Astrocyte (in vitro differentiated cells and primary cell): ENCODE results near the gene TBC1D5. TPM values are rescaled to one million over a fixed set of nuclear protein-coding genes. Genes with fewer than 3 reads are reported as not detected.

Experiments used
- DNase-seq: peaks from one replicate; pipeline ENCODE4 v3.0.0-alpha.2; 2010; ENCODE audit warnings: low read depth
- FAIRE-seq: peaks from 2 replicates; lab custom pipeline; 2011; peaks lifted over from hg19 to GRCh38; lab: Jason Lieb, UNC
- H2AFZ ChIP-seq: 2 replicates; pipeline ENCODE4 v1.6.0; 2012; ENCODE audit warnings: low read depth, low read length, inconsistent platforms
- H3K27ac ChIP-seq: 2 replicates; pipeline ENCODE4 v1.5.1; 2011; ENCODE audit warnings: low read depth, low read length, inconsistent platforms
- H3K27me3 ChIP-seq: 2 replicates; pipeline ENCODE4 v1.6.0; 2011; ENCODE audit warnings: low read length, inconsistent platforms; ENCODE audit not compliant: insufficient read depth
- H3K36me3 ChIP-seq: 2 replicates; pipeline ENCODE4 v1.5.1; 2011; ENCODE audit warnings: low read length, inconsistent platforms; ENCODE audit not compliant: insufficient read depth
- H3K4me1 ChIP-seq: 2 replicates; pipeline ENCODE4 v1.5.1; 2011; ENCODE audit warnings: low read length, inconsistent platforms; ENCODE audit not compliant: insufficient read depth
- H3K4me2 ChIP-seq: 2 replicates; pipeline ENCODE4 v1.6.0; 2012; ENCODE audit warnings: low read length, inconsistent platforms
- H3K4me3 ChIP-seq: 2 replicates; pipeline ENCODE4 v1.5.1; 2011; ENCODE audit warnings: low read depth, mild to moderate bottlenecking, low read length, inconsistent platforms; ENCODE audit not compliant: insufficient read depth
- H3K79me2 ChIP-seq: 2 replicates; pipeline ENCODE4 v1.6.0; 2012; ENCODE audit warnings: mild to moderate bottlenecking, low read length, inconsistent platforms; ENCODE audit not compliant: insufficient read depth
- H3K9ac ChIP-seq: 2 replicates; pipeline ENCODE4 v1.6.0; 2012; ENCODE audit warnings: mild to moderate bottlenecking, low read length, inconsistent platforms
- H3K9me3 ChIP-seq: 2 replicates; pipeline ENCODE4 v1.5.1; 2012; ENCODE audit warnings: low read depth, mild to moderate bottlenecking, low read length, inconsistent platforms; ENCODE audit not compliant: insufficient read depth
- H4K20me1 ChIP-seq: 2 replicates; pipeline ENCODE4 v1.6.0; 2012; ENCODE audit warnings: low read length, inconsistent platforms; ENCODE audit not compliant: insufficient read depth
- H3K27ac Mint-ChIP-seq: one replicate; pipeline ENCODE4 v1.8.0; 2021; ENCODE audit warnings: mild to moderate bottlenecking, mixed read lengths; ENCODE audit not compliant: unreplicated experiment
- H3K27me3 Mint-ChIP-seq: one replicate; pipeline ENCODE4 v1.8.0; 2021; ENCODE audit warnings: low read depth, mixed read lengths; ENCODE audit not compliant: unreplicated experiment
- H3K36me3 Mint-ChIP-seq: one replicate; pipeline ENCODE4 v1.8.0; 2021; ENCODE audit warnings: low read depth, mixed read lengths; ENCODE audit not compliant: unreplicated experiment
- H3K4me1 Mint-ChIP-seq: one replicate; pipeline ENCODE4 v1.8.0; 2021; ENCODE audit warnings: low read depth, mixed read lengths; ENCODE audit not compliant: unreplicated experiment
- H3K4me3 Mint-ChIP-seq: one replicate; pipeline ENCODE4 v1.8.0; 2021; ENCODE audit warnings: mild to moderate bottlenecking, moderate library complexity, mixed read lengths; ENCODE audit not compliant: unreplicated experiment
- H3K9me3 Mint-ChIP-seq: one replicate; pipeline ENCODE4 v1.8.0; 2021; ENCODE audit warnings: mild to moderate bottlenecking, mixed read lengths; ENCODE audit not compliant: unreplicated experiment
- CTCF ChIP-seq: IDR thresholded peaks from 2 replicates; pipeline ENCODE4 v1.5.1; 2011; ENCODE audit warnings: low read depth, mild to moderate bottlenecking, inconsistent platforms, low read length, moderate library complexity; ENCODE audit not compliant: insufficient read depth
- EZH2 ChIP-seq: IDR thresholded peaks from 2 replicates; pipeline ENCODE4 v1.6.1; 2012; ENCODE audit warnings: mild to moderate bottlenecking, low read length, inconsistent platforms; ENCODE audit not compliant: insufficient read depth
- total RNA-seq: library from RNA; stranded (reverse); gene quantifications from 2 replicates; pipeline ENCODE4 v1.2.1, GENCODE V29; 2021

TBC1D5 gene
- total RNA-seq, 1 donor from 2014 or later: 23.0 TPM

- Histone ChIP-seq H3K79me2 (no peaks in the 10 kb centered on the region), H3K9me3 (no peaks in the 10 kb centered on the region), H4K20me1 (no peaks in the 10 kb centered on the region), H3K9ac (no peak overlapping the region), H2AFZ (no peak overlapping the region), H3K27ac (no peak overlapping the region), H3K4me2 (no peak overlapping the region), H3K36me3 (no peaks in the 10 kb centered on the region), H3K27me3 (no peaks in the 10 kb centered on the region), H3K4me1 (no peaks in the 10 kb centered on the region), H3K4me3 (no peak overlapping the region)
- no peak overlapping the region for H3K4me3 Mint-ChIP-seq
- TF ChIP-seq EZH2 (no peak), CTCF (no peak)
- no peaks in the 10 kb centered on the region for H3K4me1 Mint-ChIP-seq
- H3K27ac Mint-ChIP-seq: no peak overlapping the region
- no peaks in the 10 kb centered on the region for H3K27me3 Mint-ChIP-seq
- no peak for FAIRE-seq
- peaks cover 2% of the 10 kb centered on the region for H3K9me3 Mint-ChIP-seq
- H3K36me3 Mint-ChIP-seq: no peaks in the 10 kb centered on the region
- no peak for DNase-seq
These were observed 576.1 kb downstream of the TBC1D5 start for GRCh38 chr3:17166369-17166768.

- H3K4me3 ChIP-seq: no peak overlapping the region
- H3K9me3 Mint-ChIP-seq: peaks cover 2% of the 10 kb centered on the region
- no peaks in the 10 kb centered on the region for H3K79me2 ChIP-seq
- H3K4me2 ChIP-seq: no peak overlapping the region
- no peak overlapping the region for H3K27ac ChIP-seq
- H3K4me1 ChIP-seq: peaks cover 18% of the 10 kb centered on the region
- peaks cover 4% of the 10 kb centered on the region for H3K36me3 Mint-ChIP-seq
- no peaks in the 10 kb centered on the region for H3K9me3 ChIP-seq
- no peak overlapping the region for H2AFZ ChIP-seq
- no peaks in the 10 kb centered on the region for H3K27me3 Mint-ChIP-seq
- FAIRE-seq: no peak
- H3K9ac ChIP-seq: no peak overlapping the region
- no peak for TF ChIP-seq EZH2
- no peak overlapping the region for H3K27ac Mint-ChIP-seq
- H3K4me3 Mint-ChIP-seq: no peak overlapping the region
- DNase-seq: no peak
- H3K4me1 Mint-ChIP-seq: peaks cover 11% of the 10 kb centered on the region
- no peaks in the 10 kb centered on the region for H3K27me3 ChIP-seq
- no peaks in the 10 kb centered on the region for H4K20me1 ChIP-seq
- no peaks in the 10 kb centered on the region for H3K36me3 ChIP-seq
These were observed 580.3 kb downstream of the TBC1D5 start for GRCh38 chr3:17162116-17162515.

- no peak for FAIRE-seq
- Histone ChIP-seq H3K79me2 (no peaks in the 10 kb centered on the region), H3K4me1 (peaks cover 18% of the 10 kb centered on the region), H3K27me3 (no peaks in the 10 kb centered on the region), H3K4me3 (no peak overlapping the region), H3K36me3 (no peaks in the 10 kb centered on the region), H3K4me2 (no peak overlapping the region), H3K27ac (no peak overlapping the region), H3K9me3 (no peaks in the 10 kb centered on the region), H4K20me1 (no peaks in the 10 kb centered on the region), H3K9ac (no peak overlapping the region), H2AFZ (no peak overlapping the region)
- Mint-ChIP-seq H3K4me3 (no peak overlapping the region), H3K27me3 (no peaks in the 10 kb centered on the region), H3K36me3 (peaks cover 4% of the 10 kb centered on the region), H3K4me1 (peaks cover 11% of the 10 kb centered on the region), H3K9me3 (peaks cover 2% of the 10 kb centered on the region), H3K27ac (no peak overlapping the region)
- DNase-seq: no peak
- TF ChIP-seq EZH2 (no peak), CTCF (no peak)
These were observed 581.8 kb downstream of the TBC1D5 start for GRCh38 chr3:17160597-17160996.
